ENCODE results near the gene TXNRD2. TPM values are rescaled to one million over a fixed set of nuclear protein-coding genes. Genes with fewer than 3 reads are reported as not detected.
A peak's percentile ranks its signal among the peaks of the same experiment; 100 is the strongest.

TXNRD2 gene
- total and polyA plus RNA-seq, 2 of the 4 experiments (the other 2 are of a cell fraction), result 15.6 to 25.7 TPM

- dilution Hi-C loops (cut with HindIII; ENCODE audit: low sequenced_read_pairs, unreplicated experiment), result no loop called here
- 0 out of 4 replicates have a peak, but pooled peaks cover 0 to 4% of the 10 kb centered on the region in 2 experiments for H3K79me1 ChIP-seq (ENCODE audit: low read depth in 1 of 2, low read length in 2 of 2)
Measured at GRCh38 chr22:19903513-19903912, 38.1 kb downstream of the TXNRD2 start.

More at GRCh38 chr22:19903513-19903912, 38.1 kb downstream of the TXNRD2 start:
- no peak overlapping the region for H2BK120ac ChIP-seq (ENCODE audit: low read depth, low read length)
- H3K4me2 ChIP-seq (ENCODE audit: low read depth, low read length), result no peak overlapping the region
- no peak overlapping the region for H2AK5ac ChIP-seq (ENCODE audit: low read depth, low read length)
- POLR2A ChIA-PET (ENCODE audit: unreplicated experiment), result no interaction called here
- peaks cover 7% of the 10 kb centered on the region for H3K4me1 ChIP-seq (ENCODE audit: control insufficient read depth, insufficient read depth, low read length)
- no peak overlapping the region for H3K27ac ChIP-seq (ENCODE audit: insufficient read depth, low read length)
- CTCF ChIA-PET, result interaction anchor here (2.5 kb wide), 1 partner anchor 173 kb away, joined by 10 read pairs; no protein-coding TSS in a partner anchor
- no peak for ATAC-seq (ENCODE audit: low read depth)
- no peak overlapping the region for H3K18ac ChIP-seq (ENCODE audit: low read depth, low read length)
- peaks cover 5% of the 10 kb centered on the region for H3K36me3 ChIP-seq (ENCODE audit: control insufficient read depth, insufficient read depth, low read length)
- no peak overlapping the region for H2AK9ac ChIP-seq (replicated peaks; ENCODE audit: low read depth, low read length, poor library complexity)
- H3K14ac ChIP-seq (replicated peaks; ENCODE audit: low read depth, low read length), result no peak overlapping the region
- TF ChIP-seq CEBPB (IDR thresholded peaks at IDR 0.05; ENCODE audit: low read depth, low read length) (no peak), RCOR1 (IDR thresholded peaks at IDR 0.05; ENCODE audit: insufficient replicate concordance, low read length) (no peak), MXI1 (IDR thresholded peaks at IDR 0.05; ENCODE audit: borderline replicate concordance, low read depth, low read length) (no peak), BHLHE40 (IDR thresholded peaks at IDR 0.05; ENCODE audit: low read depth, low read length) (no peak), NFE2L2 (IDR thresholded peaks at IDR 0.05; ENCODE audit: low read depth, low read length) (no peak), MAZ (IDR thresholded peaks at IDR 0.05; ENCODE audit: borderline replicate concordance, low read depth, low read length) (no peak), SMC3 (IDR thresholded peaks at IDR 0.05; ENCODE audit: low read depth, low read length) (no peak), RFX5 (IDR thresholded peaks at IDR 0.05; ENCODE audit: low read depth, low read length) (no peak), MAFK (IDR thresholded peaks at IDR 0.05; ENCODE audit: low read depth, low read length) (no peak), RAD21 (IDR thresholded peaks at IDR 0.05; ENCODE audit: low read length) (no peak), FOS (IDR thresholded peaks at IDR 0.05; ENCODE audit: low read depth, low read length) (no peak)
- H3K9me3 ChIP-seq (ENCODE audit: control insufficient read depth, insufficient read depth, low read length), result no peaks in the 10 kb centered on the region
- 100% methylated on average over 1 of the region's 12 CpGs; no CpG with 5 or more reads in 1 of the 2 experiments for WGBS, 2 experiments (ENCODE audit: extremely low coverage in 2 of 2, insufficient read length in 1 of 2)
- no peak overlapping the region for H4K5ac ChIP-seq (ENCODE audit: low read depth, low read length)
- H3K4ac ChIP-seq (ENCODE audit: low read depth, low read length), result no peak overlapping the region
- H3K23ac ChIP-seq (ENCODE audit: low read depth, low read length), result no peak overlapping the region
- H3K9me1 ChIP-seq (ENCODE audit: insufficient read depth, low read length), result 0 out of 2 replicates have a peak, but pooled peaks cover 2% of the 10 kb centered on the region
- DNase-seq, result no peak
- no peak overlapping the region for H3K56ac ChIP-seq (ENCODE audit: extremely low read depth, insufficient read depth, low read length)
- intact Hi-C loops (cut with micrococcal nuclease) (no loop called here), in situ Hi-C loops (cut with MboI; ENCODE audit: low sequenced_read_pairs) (no loop called here)
- H3K4me3 ChIP-seq (ENCODE audit: insufficient read depth, low read depth, low read length), result no peak overlapping the region
- no peak overlapping the region for H4K8ac ChIP-seq (ENCODE audit: low read depth in 2 of 2, low read length in 2 of 2)
- H4K91ac ChIP-seq (ENCODE audit: insufficient read depth, low read depth, low read length), result no peak overlapping the region
- H2AFZ ChIP-seq (replicated peaks; ENCODE audit: low read length, poor library complexity), result peak overlapping the region; percentile 43
- no peaks in the 10 kb centered on the region for H4K20me1 ChIP-seq (ENCODE audit: insufficient read depth, low read length)
- no TSS peak for BruUV-seq (replicated peaks)
- no peaks in the 10 kb centered on the region for H3K27me3 ChIP-seq (ENCODE audit: control insufficient read depth, insufficient read depth, low read length)
- H3K9ac ChIP-seq (ENCODE audit: low read depth, low read length), result no peak overlapping the region
- H2BK15ac ChIP-seq (ENCODE audit: low read depth, low read length), result no peak overlapping the region
- no peak overlapping the region for H2BK5ac ChIP-seq (ENCODE audit: low read depth, low read length, poor library complexity, severe bottlenecking)
- no peak overlapping the region for H2BK20ac ChIP-seq (ENCODE audit: low read depth, low read length)

Data from IMR-90 (cell line).